GM19035 (cell line): ENCODE results near the gene CDNF.
A peak's percentile ranks its signal among the peaks of the same experiment; 100 is the strongest.
"Not testable (repeated sequence)": the region's sequence is repeated elsewhere in the genome, so short reads cannot be mapped to it uniquely, and the experiment has no call there.

ENCODE experiments used
- ATAC-seq: cut with Tn5 transposase; IDR thresholded peaks from one replicate; pipeline ENCODE4 v1.9.1; 2021; ENCODE audit not compliant: unreplicated experiment

Gene CDNF

DNA sequence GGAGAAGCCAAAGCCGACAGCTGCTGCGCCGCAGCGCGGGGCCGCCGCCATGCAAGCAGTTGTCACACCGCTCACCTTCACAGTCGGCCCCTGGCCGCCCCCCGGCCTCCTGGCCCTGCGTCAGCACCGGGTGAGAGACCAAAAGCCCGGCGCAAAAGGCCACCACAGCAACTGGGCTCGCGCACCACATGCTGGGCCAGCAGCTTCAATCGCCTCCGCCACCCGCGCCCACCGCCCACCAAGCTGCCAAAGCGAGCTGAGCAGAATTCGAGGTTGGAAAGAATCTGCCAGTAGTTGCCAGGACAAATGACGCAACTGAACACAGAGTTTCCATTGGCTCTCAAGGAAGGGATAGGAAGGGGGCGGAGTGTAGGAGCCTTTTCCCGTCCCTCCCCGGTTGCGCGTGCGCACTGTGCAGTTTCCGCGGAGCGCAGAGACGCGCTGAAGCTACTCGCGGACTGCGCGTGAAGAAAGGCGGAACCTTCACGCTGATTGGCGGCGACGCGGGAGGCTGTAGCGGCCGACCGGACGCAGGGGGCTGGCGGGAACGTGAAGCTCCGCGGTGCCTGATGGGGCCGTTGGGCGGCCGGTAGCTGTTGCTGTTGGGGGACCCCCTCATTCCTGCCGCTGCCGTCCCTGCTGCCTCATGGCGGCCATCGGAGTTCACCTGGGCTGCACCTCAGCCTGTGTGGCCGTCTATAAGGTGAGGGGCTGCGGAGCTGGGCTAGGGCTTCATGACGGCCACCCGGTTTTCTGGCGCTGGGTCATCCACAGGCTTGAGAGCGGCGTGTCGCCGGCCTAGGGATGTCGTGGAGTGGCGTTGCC lies at the start of gene CDNF, which contains the start of the genes HSPA14 and MSANTD7:
TSS of gene CDNF (minus strand) at position 281 of the 825 bp plus-strand sequence. CDS start at position 190, 91 bp downstream.
TSS of gene HSPA14 (plus strand) at position 550 of the 825 bp plus-strand sequence. CDS start at position 647, 97 bp downstream.
TSS of gene MSANTD7 (plus strand) at position 550 of the 825 bp plus-strand sequence. CDS start 3,979 bp downstream, outside the sequence.
- peak; percentile 94 for ATAC-seq

DNA sequence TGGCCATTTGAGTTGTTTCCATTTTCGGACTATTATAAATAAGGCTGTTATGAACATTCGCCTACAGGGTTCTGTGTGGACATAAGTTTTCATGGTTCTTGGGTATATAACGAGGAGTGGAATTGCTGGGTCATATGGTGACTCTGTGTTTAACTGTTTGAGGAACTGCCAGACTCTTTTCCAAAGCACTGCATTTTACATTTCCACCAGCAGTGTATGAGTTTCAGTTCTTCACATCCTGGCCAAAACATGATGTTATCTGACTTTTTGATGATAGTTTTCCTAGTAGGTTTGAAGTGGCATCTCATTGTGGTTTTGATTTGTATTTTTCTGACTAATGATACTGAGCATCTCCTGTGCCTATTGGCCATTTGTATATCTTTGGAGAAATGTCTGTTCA lies 46.2 kb upstream of the CDNF start:
- no peak for ATAC-seq

DNA sequence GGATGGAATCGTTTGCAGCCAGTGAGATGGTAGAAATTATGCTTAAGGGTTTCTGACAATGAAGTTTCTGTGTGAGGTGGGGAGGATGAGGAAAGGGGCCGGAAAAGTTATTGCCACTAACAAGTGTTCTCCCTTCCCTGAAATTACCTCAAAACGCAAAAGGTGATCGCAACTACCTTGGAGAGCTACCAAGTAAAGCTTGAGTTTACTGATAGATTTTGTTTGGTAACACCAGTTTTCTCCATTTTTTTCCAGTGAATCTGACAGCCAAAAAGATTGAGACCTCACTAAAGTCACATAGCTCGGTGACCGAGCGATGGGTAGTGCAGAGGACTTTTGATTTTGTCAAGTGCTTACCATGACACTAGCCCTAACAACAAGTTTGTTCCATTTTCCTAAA lies 42.4 kb upstream of the CDNF start:
- ATAC-seq: no peak

DNA sequence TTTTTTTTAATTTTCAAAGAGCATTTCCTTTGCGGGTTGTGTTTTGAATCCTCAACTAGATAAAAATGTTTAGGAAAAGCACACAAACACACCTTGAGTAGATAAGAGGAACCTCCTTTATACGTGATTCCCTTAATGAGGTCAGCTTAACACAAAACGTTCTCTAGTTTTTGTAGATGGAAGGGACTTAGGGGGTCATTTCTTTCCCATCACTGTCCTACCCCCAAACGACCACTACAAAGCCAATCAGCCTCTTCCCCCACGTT lies 42.0 kb upstream of the CDNF start:
- ATAC-seq: no peak

DNA sequence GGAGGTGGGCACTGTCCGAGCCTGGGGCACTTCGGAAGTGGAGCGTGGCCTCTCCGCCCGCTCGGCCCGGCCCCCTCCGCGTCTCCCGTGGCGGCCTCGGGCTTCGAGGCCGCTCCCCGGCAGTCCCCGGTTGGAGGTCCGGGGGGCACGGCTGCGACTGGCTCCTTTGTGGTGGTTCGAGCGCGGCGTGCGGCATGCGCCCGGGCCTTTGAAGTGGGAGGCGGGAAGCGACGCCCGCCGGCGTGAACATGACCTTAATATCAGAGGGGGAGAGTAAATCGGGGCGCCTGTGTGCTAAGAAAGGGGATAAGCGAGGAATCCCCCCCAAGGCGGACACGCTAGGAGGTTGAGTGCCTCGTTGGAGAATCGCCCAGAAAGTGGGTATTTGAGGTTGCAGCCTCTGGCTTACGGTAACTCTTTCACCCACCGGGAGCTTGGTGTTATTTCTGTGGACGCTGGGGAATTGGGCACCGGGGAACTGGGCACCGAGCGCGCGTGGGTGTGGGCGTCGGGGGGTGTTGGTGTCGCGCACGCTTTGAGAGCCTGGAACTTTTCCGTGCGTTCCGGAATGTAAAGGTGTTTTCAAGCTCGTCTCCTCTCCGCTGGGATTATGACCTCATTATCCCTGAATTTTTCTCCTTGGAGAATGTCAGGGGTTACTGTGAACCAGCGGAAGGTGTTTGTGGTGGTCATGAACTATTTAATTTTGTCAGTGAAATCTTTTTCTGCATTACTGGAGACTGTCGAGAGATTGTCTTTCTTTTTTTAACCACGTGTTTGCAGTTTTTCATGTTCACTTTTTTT lies 41.5 kb upstream of the CDNF start:
- peak; percentile 22 for ATAC-seq

DNA sequence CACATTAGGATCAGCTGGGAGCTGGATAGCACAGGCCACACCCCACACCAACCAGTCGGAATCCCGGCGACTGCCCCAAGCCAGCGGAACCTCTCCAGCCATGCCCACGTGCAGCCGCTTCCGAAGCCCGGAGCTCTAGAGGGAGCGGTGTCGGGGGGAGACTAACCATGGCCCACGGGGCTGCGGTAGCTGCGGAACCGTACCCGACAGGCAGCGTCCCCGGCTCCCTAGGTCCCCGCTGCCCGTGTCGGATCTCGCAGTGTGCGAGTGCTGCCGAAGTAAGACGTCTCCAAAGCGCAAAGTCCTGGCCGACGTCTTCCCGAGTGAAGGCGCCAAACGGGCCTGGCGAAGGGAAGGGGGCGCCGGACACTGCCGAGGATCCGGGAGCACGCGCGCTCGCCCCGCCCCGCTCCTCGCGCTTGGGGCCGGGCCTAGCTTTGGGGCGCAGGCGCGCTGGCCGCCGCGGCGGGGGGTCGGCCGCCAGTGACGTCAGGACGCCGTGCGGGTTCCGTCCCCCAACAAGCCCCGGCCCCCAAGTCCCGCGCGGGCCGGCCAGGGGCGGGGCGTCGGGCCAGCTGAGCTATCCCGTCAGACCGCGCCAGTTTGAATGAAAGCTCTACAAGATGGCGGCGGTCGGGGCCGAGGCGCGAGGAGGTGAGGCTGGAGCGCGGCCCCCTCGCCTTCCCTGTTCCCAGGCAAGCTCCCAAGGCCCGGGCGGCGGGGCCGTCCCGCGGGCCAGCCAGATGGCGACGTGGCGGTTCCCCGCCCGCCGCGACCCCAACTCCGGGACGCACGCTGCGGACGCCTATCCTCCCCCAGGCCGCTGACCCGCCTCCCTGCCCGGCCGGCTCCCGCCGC lies 40.7 kb upstream of the CDNF start, which contains the start of gene SUV39H2:
TSS of gene SUV39H2 (plus strand) at position 601 of the 858 bp plus-strand sequence. CDS start at position 624, 23 bp downstream.
- peak; percentile 92 for ATAC-seq

DNA sequence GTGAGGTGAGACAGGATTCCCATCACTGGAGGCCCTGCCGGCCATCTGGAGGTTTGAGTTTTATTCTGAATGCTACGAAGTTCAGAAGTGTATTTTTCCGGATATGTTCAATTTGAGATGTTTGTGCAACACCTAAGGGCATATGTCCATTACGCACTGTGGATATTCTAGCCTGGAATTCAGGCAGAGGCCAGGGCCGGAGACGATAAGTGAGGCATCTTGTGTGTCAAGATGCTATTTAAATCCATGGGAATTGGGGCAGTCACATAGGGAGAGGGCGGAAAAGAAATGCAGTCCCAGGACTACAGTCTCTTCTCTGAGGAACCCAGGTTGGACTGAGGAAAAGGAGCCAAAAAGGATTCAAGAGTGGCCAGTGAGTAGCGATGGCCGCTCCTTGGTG lies 38.9 kb upstream of the CDNF start:
- no peak for ATAC-seq

DNA sequence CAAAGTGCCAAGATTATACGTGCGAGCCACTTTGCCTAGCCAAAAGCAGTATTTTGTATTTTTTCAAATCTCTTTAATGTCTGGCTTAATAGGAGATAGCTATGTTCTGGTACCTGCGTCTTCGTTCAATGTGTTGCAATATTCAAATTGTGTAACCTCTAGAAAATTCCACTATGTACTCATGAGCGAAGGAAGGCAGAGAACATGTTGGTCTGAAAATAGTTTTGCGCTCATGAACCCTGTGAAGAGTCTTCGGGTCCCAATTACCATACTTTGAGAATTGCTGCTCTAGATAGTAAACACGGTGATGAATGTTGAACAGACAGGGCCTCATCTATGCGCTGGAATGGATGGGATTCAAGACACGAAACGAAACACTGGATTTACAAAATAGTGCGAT lies 38.1 kb upstream of the CDNF start:
- no peak for ATAC-seq

DNA sequence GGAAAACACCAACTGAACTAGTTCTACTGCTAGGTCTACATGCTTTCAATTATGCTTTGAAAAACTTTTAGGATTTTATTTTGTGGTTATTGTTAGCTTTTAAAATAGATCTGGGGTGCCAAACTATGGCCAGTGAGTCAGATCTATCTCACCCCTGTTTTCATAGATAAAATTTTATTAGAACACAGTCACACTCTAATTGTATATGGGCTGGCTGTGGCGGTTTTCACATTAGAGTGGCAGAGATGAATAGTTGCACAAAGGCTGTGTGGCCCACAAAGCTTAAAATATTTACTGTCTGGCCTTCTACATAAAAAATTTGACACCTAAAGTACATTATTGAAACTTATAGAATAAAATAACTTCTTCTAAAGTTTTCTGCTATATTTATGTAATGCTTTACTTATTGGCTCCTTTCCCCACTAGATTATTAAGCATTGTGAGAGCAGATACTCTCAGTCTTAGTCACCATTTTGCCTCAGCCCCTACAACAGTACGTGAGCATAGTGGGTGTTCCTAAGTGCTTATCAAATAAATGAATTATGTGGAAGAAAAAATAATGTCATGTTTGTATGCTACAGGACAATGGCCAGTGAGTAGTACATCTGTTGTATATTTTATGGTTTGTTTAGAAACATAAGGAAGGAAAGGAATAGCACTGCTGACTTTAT lies 35.4 kb upstream of the CDNF start:
- ATAC-seq: no peak

DNA sequence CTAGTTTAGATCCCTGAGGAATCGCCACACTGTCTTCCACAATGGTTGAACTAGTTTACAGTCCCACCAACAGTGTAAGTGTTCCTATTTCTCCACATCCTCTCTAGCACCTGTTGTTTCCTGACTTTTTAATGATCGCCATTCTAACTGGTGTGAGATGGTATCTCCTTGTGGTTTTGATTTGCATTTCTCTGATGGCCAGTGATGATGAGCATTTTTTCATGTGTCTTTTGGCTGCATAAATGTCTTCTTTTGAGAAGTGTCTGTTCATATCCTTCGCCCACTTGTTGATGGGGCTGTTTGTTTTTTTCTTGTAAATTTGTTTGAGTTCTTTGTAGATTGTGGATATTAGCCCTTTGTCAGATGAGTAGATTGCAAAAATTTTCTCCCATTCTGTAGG lies 27.0 kb upstream of the CDNF start:
- ATAC-seq: not testable (repeated sequence)

DNA sequence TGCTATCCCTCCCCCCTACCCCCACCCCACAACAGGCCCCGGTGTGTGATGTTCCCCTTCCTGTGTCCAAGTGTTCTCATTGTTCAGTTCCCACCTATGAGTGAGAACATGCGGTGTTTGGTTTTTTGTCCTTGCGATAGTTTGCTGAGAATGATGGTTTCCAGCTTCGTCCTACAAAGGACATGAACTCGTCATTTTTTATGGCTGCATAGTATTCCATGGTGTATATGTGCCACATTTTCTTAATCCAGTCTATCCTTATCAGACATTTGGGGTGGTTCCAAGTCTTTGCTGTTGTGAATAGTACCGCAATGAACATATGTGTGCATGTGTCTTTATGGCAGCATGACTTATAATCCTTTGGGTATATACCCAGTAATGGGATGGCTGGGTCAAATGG lies 26.6 kb upstream of the CDNF start:
- not testable (repeated sequence) for ATAC-seq

DNA sequence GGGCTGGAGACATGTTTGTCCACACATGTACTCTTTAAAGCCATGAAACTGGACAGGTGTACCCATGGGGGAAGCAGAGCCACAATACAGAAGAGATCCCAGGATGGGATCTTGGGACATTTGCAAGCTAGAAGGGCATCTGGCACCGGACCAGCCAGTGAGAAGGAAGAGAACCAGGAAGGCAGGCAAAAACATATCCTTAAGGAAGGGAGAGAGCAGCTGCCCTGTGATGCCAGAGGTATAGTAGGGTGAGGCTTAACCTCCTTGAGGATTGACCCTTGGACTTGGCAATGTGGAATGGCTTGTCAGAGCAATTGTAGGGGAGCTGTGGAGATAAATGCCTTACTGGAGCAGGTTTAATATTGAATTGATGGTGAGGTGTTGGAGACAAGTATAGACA lies 23.0 kb upstream of the CDNF start:
- ATAC-seq: no peak

DNA sequence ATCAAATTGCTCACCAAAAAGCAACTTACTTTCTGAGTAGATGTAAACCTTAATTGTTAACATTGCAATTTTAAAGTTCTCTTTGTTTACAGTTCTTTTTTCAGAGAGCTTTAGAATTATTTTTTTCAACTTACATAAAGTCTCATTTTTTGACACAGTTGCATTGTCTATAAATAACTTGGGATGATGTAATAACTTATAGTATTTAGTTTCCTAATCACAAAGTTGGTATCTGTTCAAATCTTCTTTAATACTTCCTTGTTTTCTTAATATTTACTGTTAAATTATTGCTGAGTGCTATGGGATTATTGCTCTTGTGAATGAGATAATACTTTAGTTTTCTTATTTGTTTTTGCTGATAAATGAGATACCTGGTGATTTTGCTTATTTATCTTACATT lies 21.9 kb upstream of the CDNF start:
- no peak for ATAC-seq

DNA sequence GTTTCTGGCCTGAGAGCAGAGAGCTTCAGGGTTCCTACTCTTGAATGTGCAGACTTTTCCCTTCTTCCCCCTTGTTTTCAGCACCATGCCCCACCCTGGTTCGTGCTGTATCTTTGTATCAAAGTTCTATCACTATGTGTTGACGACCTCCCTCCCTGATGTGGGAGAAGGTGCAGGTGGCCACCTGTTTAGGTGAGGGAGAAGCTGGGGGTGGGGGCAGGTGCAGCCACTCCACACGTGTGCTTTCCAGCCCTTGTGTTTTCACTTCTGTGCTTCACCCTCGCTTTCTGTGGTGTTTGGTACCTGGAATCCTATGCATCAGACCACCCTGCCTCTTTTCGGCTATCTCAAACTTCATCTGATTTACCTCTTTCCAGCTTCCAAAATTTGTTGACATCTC lies 21.2 kb upstream of the CDNF start:
- ATAC-seq: no peak

DNA sequence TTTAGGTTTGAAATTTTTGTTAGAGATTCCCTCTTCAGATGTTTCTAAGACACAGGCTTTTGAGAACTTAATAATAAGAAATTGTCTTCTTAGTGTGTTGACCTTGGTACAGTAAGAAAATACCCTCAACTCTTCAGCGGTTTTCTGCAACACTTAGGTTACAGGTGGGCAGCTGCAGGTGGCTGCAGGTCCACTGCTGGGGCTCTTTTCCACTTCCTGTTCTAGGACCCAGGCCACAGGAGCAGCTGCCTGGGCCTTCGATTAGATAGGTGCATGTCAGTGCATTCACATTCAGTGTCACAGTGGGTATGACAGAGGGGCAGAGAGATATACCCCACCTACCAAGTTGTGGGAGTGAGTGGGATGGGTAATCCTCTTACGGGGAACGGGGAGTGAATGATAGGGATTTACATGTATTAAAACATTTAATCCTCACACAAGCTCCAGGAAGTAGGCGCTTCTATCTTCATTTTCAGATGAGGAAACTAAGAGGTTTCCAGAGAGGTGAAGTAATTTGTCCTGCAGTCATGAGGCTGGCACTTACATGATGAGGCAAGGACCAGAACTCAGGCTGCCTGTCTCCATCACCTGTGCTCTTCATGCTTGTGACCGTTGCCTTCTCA lies 20.6 kb upstream of the CDNF start:
- no peak for ATAC-seq

DNA sequence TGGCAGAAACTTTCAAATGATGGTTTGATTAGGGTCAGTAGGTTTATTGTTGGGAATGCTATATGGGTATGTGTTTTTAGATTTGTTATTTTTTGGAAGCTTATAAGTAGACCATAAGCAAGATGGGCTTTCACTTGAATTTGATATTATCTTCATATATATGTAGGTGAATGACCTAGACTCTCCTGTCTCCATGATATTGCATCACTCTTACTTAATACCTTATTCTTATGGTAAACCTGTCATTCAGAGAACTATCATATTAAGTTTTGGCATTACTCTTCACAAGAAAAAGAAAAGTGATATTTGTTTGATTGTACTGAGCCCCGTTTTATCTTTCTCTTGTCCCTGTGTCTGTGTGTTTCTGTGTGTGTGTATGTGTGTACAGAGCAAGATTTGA lies 17.6 kb upstream of the CDNF start:
- no peak for ATAC-seq

DNA sequence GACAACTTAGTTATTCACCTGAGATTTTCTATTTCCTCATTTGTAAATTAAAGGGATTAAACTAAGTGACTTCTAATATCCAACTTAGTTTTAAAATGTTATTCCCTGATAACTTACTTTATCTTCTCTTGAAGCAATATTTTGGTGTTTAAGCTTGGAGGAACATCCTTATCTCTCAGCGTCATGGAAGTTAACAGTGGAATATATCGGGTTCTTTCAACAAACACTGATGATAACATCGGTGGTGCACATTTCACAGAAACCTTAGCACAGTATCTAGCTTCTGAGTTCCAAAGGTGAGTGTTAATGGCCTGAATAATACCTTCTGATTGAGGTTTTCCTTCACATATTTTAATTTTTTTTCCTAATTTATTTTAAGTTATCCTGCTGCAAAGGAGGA lies 14.4 kb upstream of the CDNF start:
- ATAC-seq: no peak

DNA sequence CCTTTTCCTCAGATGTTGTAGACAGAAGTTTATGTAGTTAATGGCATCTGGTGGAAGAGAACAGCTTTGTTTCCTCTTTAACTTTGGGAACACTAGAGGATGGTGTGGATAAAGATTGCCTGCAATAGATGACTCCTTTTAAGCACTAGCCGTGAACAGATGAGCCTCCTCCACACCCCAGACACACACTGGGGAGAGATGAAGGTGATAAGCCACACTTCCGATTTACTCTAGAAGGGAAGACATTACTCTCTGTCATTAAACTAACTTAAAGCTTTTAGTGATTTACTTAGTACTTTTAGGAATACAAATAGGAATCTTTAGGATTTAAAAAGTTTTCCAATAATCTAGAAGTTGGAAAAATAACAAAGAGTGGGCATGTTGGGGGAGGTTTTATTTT lies 7.1 kb upstream of the CDNF start:
- ATAC-seq: no peak

DNA sequence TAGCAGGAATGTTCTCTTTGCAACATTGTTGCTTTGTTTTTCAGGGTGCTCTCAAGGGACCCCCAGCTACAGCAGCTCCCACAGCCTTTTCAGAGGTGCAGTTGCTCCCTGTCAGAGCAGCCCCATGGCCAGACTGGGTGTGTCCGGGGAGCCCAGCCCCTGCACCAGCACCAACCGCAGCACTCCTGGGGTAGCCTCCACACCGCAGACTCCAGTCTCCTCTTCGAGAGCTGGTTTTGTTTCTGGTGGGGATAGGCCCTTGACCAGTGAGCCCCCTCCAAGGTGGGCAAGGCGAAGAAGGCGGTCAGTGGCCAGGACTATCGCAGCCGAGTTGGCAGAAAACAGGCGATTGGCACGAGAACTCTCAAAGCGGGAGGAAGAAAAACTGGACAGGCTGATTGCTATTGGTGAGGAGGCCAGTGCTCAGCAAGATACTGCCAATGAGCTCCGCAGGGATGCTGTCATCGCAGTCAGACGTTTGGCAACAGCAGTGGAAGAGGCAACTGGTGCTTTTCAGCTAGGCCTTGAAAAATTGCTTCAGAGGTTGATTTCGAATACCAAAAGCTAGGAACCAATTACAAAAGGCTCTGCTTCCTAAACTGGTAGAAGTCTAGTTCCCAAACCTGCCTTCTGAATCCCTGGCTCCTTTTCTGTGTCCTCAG lies 5.6 kb upstream of the CDNF start:
- ATAC-seq: no peak

DNA sequence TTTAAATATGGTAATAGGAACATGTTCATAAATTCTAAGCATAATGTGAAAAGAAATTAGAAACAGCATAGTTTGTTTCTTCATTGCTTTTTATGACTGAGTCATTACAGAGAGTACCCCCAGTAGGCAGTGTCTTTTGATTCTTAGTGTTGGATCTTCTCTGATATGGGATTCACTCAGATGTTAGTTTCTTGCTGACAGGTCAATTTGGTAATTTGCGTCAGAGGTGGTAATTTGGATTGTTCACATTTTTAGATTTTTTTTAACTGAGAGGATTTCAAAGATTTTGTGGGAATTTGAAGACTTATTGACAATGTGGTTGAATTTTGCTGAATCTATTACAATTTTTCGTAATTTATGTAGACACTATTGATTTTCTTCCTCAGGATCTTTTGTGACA lies 2.3 kb upstream of the CDNF start:
- ATAC-seq: no peak
